CD4-positive, alpha-beta T cell treated with Interleukin-15 for 1 hour (primary cell): ENCODE data around the gene DDTL.
"Not testable (repeated sequence)": the region's sequence is repeated elsewhere in the genome, so short reads cannot be mapped to it uniquely, and the experiment has no call there.

Source experiments
- DNase-seq: peaks from one replicate; pipeline ENCODE4 v3.0.0-alpha.2; 2020

Gene DDTL

GRCh38 chr22:23966568-23966967, at the start of gene DDTL:
Gene DDTL (plus strand): TSS chr22:23966888. CDS start chr22:23966915, 27 bp downstream.
- DNase-seq = not testable (repeated sequence)

- DNase-seq = not testable (repeated sequence)
Measured at GRCh38 chr22:23920267-23920611, 46.4 kb upstream of the DDTL start.

- not testable (repeated sequence) for DNase-seq
Measured at GRCh38 chr22:23921586-23922201, 45.0 kb upstream of the DDTL start.

- no peak for DNase-seq
Measured at GRCh38 chr22:23922921-23923320, 43.8 kb upstream of the DDTL start.

GRCh38 chr22:23925020-23925606, 41.6 kb upstream of the DDTL start:
- no peak for DNase-seq

- no peak for DNase-seq
Measured at GRCh38 chr22:23926561-23926960, 40.1 kb upstream of the DDTL start.

GRCh38 chr22:23938328-23939016, 28.2 kb upstream of the DDTL start:
- DNase-seq = no peak

- no peak for DNase-seq
Measured at GRCh38 chr22:23939017-23939357, 27.7 kb upstream of the DDTL start.

GRCh38 chr22:23940166-23940565, 26.5 kb upstream of the DDTL start:
- not testable (repeated sequence) for DNase-seq

- not testable (repeated sequence) for DNase-seq
Measured at GRCh38 chr22:23947391-23947790, 19.3 kb upstream of the DDTL start.

GRCh38 chr22:23949764-23950163, 16.9 kb upstream of the DDTL start:
- not testable (repeated sequence) for DNase-seq

GRCh38 chr22:23951383-23951782, 15.3 kb upstream of the DDTL start:
- not testable (repeated sequence) for DNase-seq

GRCh38 chr22:23952794-23953405, 13.8 kb upstream of the DDTL start:
- not testable (repeated sequence) for DNase-seq

- not testable (repeated sequence) for DNase-seq
Measured at GRCh38 chr22:23953485-23953884, 13.2 kb upstream of the DDTL start.

GRCh38 chr22:23954193-23954990, 12.3 kb upstream of the DDTL start:
- not testable (repeated sequence) for DNase-seq

- not testable (repeated sequence) for DNase-seq
Measured at GRCh38 chr22:23954991-23955305, 11.7 kb upstream of the DDTL start.

GRCh38 chr22:23955886-23956285, 10.8 kb upstream of the DDTL start:
- DNase-seq = not testable (repeated sequence)

GRCh38 chr22:23956301-23956900, 10.3 kb upstream of the DDTL start:
- DNase-seq = peak; percentile 72

GRCh38 chr22:23961084-23961771, 5.5 kb upstream of the DDTL start, which contains the start of gene GSTT2B:
Gene GSTT2B (minus strand): TSS chr22:23961195. CDS start chr22:23961131, 64 bp downstream.
- not testable (repeated sequence) for DNase-seq

- not testable (repeated sequence) for DNase-seq
Measured at GRCh38 chr22:23966094-23966493, 594 bp upstream of the DDTL start.

- no peak for DNase-seq
Measured at GRCh38 chr22:23969071-23969470, 2.4 kb downstream of the DDTL start.

- no peak for DNase-seq
Measured at GRCh38 chr22:23970201-23970641, 3.5 kb downstream of the DDTL start.
